OCI-M2 (cell line): ENCODE data around the gene PLPP4.

Source experiments
- DNase-seq: peaks from one replicate; lab custom pipeline; 2025; ENCODE audit not compliant: unreplicated experiment; lab: John Stamatoyannopoulos, UW

Gene PLPP4

DNA sequence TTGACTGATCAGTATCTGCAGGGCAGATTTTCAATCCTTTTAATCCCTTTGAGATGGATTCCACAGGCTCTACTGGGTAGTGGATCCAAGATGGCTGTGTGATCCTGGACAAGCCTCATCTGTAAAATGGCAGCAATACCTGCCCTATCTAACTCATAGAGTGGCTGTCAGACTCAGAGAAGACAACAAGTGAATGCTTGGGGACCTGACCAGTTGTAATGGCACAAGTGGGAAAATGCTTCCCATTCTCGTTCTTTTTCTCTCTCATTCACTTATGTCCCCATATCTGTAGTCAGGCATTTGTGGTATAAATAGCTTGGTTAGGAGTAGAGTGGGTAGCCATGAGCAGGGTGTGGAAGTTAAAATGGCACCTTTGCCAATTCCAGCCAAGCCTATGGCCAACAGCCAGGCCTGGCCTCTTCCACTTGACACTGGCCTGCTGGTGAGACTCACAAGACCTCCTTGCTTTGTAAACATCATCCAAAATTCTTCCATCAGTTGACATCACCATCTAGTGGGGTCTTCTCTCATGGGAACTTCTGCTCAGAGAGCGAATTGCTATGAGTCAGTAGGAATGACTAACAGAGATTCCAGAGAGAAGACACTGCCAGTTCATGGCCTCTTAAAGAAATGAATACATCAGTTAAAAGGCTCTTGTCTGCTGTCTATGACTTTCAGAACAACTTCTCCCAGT, 150.1 kb downstream of the PLPP4 start:
- no peak for DNase-seq

DNA sequence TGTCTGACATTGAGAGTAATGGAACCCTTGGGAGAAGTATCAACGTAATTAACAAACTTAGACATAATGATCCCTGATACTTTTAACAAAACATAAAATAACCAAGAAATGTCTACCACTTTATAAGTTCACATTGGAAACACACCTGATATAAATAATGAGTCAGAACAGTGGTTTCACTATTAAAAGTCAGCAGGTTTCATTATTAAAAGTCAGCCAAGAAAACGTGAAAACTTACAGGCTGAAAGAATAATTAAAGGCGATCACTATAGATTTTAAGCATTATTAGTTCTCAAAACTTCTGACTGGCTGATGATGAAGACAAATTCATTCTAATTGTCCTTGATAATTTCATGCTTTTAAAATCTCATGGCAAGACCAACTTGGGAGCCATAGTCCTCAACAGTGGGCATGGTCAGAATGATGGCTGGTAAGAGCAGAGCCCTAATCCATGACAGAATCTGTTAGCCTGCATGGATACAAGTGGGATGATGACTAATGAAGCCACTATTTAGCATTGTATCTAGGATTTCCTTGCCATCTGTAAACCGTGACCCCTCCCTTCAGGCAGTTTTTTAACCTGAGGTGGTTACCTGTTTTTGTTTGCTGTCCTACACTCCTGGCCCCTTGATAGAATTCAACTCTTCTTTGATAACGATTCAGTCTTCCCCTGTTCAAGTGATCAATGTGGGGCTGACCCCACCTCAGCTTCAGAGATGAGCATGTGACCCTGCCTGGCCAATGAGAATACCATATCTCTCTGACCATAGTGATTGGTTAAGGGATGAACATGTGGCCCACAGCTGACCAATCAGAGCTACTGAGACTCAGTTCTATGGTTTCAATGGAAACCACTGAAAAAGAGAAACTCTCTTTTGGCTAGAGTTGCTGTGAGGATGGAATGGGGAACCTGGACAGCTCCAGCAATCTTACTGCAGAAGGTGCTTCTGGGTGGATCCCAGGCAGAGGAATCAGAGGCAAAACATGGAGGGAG, 151.0 kb downstream of the PLPP4 start:
- DNase-seq: no peak

DNA sequence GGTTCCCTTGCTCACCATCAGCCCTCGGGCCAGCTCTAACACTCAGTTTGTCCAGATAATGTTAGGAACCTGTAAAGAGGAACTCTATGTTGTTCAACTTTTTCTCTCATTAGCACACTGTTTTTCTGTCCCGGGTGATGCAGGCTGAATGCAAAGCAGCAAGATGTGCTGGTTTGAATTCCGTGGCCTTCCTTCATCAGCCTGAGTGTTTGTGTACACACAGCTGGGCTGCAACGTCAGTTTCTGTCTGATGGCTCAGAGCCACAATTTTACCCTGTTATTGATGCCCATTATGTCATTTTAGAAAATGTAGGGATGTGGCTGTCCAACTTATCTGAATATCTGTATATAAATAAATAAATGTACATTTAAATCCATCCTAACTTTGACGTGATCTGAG, 152.0 kb downstream of the PLPP4 start:
- DNase-seq: no peak

DNA sequence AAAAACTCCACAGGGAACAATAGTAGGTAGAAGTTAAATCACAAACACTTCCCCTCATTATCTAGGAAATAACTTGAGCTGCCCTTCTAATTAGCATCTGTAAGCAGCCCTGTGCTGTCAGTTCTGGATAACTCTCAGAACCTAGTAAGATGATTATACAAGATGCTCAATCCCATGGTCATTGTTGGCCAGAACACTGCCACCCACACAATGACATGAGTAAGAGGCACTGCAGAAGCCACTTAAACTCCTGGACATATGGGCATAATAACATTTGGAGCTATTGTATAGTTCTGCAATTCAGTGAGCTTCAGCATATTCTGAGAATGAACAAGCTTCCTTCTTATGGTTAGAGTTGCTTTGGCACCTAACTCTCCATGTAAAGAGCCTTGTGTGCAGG, 153.8 kb downstream of the PLPP4 start:
- DNase-seq: no peak

DNA sequence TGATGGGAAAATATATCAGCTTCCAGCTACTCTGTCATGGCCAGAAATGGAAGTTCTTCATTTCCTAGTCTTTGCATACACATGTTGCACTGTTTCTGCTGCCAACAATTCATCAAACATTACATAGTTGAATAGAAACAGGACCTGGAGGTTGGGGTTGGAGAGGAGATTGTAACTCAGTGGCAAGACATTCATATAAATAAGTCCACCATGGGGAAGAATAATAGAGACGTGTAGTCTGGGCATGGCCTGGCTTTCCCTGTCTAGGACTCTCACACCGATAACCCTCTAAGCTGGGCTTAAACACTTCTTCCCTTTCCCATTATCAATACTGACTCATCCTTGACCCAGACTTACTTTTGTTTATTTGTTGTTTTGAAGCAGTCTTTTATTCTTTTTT, 155.7 kb downstream of the PLPP4 start:
- DNase-seq: no peak

DNA sequence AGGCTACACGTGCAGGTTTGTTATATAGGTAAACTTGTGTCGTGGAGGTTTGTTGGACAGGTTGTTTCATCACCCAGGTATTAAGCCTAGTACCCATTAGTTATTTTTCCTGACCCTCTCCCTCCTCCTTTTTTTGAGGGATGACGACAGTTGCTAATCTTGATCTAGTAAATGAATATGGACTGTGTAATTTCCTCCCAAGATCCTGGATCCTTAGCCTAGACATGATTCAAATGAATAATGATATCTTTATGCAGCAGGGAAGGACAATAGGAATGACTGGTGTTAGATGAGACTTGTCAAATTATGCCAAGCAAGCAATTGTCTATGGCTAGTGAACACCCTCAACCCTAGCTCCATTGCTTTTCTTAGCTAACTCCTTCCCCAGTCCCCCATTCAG, 156.2 kb downstream of the PLPP4 start:
- DNase-seq: no peak

DNA sequence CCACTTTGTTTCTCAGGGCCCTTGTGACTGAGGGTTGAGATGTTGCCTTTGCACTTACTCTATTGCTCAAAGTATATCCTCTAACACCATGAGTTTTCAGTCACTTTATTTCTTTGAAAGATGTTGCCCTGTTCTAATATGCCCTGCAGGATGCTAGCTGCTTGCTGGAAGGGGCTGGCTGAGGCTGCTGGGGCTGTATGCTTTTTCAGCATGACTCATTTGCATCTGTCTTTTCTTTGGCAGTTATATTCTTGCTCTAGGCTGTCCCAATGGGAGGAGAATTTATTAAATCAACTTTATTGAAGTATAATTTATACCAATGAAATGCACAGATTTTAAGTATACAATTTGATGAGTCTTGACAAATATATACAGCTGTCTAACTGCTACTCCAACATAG, 157.7 kb downstream of the PLPP4 start:
- DNase-seq: no peak

DNA sequence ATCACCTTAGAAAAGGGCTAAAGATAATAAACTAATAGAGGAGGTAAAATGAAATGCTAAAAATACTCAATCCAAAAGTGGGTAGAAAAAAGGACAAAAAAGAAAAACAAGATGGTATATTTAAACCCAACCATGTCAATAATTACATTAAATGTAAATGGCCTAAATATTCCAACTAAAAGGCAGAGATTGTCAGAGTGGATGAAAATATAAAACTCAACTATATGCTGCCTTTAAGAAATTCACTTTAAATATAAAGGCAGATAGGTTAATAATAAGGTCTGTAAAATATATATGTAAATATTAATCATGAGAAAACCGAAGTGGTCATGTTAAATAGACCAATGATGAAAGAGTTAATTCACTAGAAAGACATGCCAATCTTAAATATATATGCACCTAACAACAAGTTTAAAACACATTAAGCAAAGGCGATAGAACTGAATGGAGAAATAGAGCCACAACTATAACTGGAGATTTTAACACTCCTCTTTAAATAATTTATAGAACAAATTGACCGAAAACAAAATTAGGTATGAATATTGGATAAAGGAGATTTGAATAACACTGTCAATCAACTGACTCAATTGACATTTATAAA, 159.4 kb downstream of the PLPP4 start:
- DNase-seq: no peak

DNA sequence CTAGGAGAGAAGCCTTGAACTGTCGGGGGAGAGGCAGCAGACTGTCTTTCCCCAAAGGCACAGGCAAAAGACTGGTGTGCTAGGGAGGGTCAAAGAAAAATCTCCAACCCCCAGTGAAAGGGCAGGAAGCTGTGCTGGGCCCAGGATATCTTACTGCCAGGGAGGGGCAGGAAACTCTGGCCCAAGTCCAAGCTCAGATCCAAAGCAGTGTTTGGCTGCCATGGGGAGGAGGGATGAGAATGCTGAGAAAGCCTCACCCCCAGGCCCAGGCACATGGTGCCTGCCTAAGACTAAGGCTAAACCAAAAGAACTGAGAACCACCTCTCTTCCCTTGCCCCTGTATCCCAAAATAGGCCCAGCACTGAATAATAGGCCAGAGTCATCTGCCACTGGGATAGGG, 171.2 kb downstream of the PLPP4 start:
- DNase-seq: no peak

DNA sequence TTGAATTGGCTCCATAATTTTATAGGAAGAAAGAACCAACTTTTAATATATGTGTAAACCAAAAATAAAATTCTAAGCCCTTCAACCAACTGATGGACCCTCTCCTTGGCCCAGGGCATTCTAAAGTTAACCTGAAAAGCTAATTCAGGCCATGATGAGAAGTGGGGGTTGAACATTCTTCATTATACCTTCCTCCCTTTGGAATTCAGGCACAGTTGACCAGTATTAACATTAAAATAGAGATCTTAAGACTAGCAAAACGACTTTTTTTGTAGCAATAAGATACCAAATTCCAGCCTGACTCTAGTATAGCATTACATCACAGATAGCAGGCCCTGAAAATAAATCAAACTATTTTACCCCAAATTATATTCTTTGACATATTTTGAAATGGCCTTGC, 173.2 kb downstream of the PLPP4 start:
- no peak for DNase-seq

DNA sequence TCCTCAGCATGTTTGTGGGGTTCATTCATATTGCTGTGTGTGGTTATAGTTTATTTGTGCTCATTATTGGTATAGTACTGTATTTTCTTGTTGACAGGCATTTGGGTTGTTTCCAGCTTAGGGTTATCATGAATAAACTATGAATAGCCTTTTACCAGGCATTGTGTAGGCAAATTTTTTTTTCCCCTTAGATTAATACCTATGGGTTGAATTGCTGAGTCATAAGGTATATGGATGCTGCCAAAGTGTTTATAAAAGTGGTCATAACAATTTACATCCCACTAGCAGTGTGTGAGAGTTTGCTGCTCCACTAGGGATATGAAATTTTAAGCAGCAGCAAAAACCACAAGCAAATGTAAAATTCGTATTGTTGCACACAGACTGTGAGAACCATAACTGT, 175.0 kb downstream of the PLPP4 start:
- DNase-seq: no peak

DNA sequence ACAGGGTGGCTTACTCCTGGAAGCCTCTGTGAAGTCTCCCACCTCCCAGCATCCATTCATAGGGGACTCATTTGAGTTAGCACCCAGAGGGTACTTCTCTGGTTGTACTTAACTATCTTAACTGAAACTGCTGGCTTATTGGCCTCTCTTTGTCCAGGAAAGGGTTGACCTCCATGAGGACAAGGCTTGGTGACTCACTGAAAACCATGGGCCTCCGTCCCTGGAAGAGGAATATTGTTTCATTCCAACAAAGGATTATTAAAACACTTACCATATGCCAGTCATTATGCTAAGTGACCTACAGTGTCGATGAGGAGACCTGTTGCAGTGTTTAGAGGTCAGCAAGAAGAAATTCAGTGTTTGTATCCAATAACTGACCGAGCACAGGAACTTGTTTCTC, 175.9 kb downstream of the PLPP4 start:
- no peak for DNase-seq

DNA sequence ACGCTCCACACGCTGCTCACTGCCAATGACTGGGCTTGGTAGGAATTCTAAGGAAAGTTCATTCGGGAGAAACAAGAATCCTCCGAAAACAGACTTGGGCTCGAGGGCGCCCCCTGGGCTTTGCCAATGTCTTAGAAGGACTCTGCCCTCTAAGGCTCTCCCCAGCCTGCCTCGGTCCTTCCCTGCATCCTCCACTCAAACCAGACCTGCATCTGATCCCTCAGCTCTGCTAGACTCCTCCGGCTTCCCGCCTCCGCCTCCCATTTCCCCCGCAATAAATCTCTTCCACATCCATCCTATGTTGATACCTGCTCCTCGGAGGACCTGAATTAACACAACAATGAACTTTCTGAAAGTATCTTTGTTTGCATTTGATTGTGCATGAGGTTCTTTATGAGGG, 177.6 kb downstream of the PLPP4 start:
- no peak for DNase-seq
